GM19328 (cell line): ENCODE results near the gene KIAA1755.

Experiments used
- ATAC-seq: cut with Tn5 transposase; IDR thresholded peaks from one replicate; pipeline ENCODE4 v1.9.1; 2021; ENCODE audit warnings: mild to moderate bottlenecking, moderate library complexity; ENCODE audit not compliant: unreplicated experiment

Gene KIAA1755

GRCh38 chr20:38208088-38208487, 52.4 kb downstream of the KIAA1755 start:
- ATAC-seq = no peak

GRCh38 chr20:38207621-38208020, 52.9 kb downstream of the KIAA1755 start:
- ATAC-seq = no peak

DNA sequence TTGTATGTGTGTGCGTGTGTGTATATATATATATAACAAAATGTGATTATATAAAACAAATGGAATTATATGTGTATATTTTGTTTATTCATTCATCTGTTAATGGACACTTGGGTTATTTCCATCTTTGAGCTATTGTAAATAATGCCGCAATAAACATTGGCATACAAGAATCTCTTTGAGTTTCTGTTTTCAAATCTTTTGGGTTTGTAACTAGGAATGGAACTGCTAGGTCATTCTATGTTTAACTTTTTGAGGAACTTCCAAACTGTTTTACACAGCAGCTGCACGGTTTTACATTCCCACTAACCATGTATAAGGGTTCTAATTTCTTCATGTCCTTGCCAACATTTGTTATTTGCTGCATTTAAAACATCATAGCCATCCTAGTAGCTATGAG, 55.5 kb downstream of the KIAA1755 start:
- no peak for ATAC-seq

GRCh38 chr20:38203981-38204357, 56.6 kb downstream of the KIAA1755 start:
- ATAC-seq = no peak

- ATAC-seq = no peak
Observed at GRCh38 chr20:38203337-38203980, 57.1 kb downstream of the KIAA1755 start.

DNA sequence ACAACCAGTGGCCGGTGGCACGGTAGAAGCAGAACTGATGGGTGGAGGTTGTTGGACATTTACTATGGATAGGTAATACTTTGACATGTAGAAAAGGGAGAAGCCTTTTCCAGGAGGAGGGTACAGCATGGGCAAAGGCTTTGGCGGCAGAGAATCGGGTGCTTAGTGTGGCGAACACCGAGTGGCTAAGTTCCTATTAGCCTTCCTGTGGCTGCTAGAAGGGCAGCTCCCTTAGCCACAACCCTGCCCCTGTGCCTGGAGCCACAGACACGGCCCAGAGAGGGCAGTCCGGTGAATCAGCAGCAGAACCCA, 57.6 kb downstream of the KIAA1755 start:
- no peak for ATAC-seq

DNA sequence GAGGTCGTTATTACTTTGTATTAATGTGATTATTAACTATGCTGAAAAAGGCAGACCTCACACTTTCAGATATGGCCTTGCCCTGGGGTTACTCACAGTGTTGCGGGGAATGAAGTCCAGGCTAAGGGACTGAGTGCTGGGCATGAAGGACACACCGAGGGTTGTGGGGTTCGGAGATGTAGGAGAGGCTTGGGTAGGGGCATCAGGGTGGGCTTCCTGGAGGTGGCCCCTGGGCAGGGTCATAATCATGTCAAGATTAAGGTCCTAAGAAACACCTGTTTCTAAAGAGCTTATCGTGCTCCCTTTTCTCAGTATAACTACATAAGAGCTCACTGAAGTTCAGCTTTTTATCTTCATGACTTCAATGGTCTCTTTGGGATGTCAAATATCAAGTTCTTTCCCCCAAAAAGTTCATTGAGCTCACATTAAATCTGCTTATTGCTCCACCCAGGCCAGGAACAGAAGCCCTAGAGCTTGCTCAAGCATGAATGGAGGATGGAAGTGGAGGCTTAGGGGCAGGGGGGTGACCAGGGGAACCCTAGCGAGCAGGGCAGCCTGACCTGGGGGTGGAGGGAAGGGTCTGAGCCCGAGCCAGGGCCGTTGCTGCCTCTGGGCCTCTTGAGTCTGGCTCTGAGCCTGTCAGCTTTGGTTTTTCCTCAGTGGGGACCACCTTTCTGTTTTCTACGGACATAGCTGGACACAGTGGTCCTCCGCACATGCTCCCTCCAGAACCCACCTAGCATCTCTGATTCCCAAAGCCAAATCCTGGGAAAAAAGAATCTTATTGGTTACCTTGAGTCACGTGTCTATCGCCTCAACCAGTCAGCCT, 58.2 kb downstream of the KIAA1755 start:
- ATAC-seq = no peak

- ATAC-seq = no peak
Observed at GRCh38 chr20:38201356-38201755, 59.2 kb downstream of the KIAA1755 start.

GRCh38 chr20:38200646-38201045, 59.9 kb downstream of the KIAA1755 start:
- ATAC-seq = no peak

- no peak for ATAC-seq
Observed at GRCh38 chr20:38199501-38200390, 60.8 kb downstream of the KIAA1755 start.

DNA sequence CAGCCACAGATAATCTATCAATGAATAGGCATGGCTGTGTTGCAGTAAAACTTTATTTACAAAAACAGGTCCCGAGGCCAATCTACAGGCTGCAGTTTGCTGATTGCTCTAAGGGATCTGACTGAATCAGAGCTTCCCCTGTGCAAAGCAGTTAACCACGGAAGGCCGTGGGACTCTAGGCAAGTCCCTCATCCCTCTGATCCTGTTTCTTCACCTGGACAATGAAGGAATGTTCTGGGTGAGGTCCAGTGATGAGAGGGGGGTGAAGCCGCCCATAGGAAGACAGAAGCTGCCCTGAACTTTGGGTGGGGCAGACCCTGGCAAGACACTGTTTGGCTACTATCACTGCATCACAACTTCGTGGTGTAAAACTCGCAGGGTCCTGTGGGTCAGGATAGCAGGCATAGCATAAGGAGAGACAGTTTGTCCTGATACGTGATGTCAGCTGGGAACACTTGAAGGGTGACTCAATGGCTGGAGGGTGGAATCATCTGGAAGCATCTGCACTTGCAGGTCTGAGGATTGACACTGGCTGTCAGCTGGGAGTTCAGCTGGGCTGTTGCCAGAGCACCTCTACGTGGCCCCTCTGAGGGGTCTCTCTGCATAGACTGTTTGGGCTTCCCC, 62.2 kb downstream of the KIAA1755 start:
- ATAC-seq = no peak

DNA sequence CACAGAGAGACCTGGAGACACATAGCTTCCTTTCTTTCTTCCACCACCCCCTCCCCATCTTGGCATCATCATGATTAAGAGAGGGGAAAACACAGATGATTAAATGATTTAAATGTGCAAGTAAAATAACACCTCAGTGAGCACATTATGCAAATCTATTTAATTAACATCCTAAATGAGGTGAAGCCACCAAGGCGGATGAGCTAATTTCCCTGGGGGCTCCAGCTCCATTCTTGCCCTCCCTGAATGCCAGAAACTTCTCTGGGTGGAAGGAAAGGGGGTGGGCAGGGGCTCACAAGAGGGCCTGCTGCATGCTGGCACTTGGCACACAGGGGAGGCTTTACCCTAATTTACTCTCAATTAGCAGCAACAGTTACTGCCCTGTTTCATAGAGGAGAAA, 62.9 kb downstream of the KIAA1755 start:
- no peak for ATAC-seq

DNA sequence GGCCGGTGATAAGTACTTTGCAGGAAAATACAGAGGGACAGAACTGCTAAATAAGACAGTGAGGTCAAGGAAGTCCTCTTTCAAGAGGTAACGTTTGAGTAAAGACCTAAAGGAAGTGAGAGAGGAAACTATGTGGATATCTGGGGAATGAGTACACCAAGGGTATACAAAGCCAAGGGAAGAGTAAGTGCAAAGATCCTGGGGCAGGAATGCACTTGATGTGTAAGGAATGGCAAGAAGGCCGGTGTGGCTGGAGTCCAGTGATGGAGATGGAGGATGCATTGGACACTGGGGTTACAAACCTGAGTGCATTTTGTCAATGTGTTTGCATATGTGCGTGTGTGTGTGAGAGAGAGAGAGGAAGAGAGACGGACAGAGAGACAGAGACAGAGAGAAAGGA, 63.3 kb downstream of the KIAA1755 start:
- ATAC-seq = no peak

DNA sequence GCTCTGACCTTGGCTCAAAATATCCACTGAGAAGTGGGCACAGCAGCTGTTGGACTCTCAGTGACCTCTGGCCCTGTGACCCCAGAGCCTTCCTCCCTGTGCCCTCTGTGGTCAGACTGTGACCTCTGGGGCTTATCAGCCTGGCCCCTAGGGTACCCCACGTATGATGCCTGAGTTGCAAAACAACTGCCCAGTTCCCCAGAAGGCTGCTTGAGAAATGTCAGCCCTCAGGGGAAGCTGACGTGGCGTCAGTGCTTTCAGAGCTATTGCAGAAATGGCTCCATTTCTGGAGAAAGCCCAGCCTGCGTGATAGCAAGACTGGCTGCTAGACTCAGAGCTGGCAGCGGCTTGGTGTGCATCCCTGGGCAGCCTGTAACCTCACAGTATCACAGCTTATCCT, 63.9 kb downstream of the KIAA1755 start:
- ATAC-seq = no peak

DNA sequence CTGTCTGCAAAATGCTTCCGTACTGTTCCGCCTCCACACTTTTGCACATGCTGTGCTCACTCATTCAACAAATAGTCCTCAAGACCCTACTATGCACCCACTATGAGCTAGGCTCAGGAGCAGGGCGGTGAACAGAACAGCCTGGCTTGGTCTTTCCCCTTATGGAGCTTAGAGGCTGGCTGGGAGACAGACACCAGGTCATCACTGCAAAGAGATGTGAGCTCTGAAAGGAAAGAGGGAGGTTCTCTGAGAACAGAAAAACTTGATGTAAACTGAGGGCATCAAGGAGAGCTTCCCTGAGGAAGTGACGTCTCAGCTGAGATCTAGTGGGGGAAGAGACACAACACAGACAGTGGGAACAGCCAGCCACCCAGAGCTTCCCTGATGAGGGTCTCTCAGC, 64.5 kb downstream of the KIAA1755 start:
- no peak for ATAC-seq

DNA sequence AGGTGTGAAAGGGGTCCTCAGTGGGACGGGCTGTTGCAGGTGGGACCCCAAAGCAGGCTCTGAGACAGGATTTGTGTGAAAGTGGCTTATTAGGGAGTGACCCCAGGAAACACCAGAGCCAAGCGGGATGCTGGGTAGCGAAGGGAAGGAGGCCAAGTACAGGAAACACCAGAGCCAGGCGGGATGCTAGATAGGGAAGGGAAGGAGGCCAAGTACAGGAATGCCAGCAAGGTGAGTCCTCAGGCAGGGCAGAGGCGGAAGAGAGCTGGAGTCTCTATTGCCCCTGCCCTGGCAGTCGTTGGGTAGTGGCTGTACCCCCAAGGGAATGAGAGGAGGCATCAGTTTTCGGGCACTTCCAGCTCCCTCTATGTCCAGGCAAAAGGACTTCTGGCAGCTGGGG, 65.0 kb downstream of the KIAA1755 start:
- no peak for ATAC-seq

DNA sequence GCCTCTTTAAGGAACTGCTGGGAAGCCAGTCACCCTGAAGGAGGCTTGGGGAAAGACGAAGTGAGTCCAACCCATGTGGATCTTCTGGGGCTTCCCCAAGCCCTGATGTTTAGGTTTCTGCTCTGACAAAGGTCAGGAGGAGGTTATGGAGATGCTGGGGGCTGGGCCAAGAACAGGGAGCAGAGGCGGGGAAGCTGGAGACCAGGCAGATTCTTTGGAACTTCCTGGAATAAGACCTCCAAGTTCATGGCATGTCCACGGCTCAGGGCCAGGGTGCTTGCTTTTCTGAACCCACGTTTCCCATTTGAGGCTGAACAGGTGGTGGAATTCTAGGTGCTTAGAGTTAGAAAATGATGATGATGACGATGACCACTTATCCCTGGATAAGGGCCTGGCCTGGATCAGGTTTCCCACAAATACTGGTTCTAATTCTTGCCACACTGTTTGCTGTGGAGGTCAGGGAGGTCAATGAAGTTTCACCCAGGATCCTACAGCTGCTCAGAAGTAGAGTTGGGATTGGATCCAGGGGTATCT, 65.5 kb downstream of the KIAA1755 start:
- ATAC-seq = no peak

DNA sequence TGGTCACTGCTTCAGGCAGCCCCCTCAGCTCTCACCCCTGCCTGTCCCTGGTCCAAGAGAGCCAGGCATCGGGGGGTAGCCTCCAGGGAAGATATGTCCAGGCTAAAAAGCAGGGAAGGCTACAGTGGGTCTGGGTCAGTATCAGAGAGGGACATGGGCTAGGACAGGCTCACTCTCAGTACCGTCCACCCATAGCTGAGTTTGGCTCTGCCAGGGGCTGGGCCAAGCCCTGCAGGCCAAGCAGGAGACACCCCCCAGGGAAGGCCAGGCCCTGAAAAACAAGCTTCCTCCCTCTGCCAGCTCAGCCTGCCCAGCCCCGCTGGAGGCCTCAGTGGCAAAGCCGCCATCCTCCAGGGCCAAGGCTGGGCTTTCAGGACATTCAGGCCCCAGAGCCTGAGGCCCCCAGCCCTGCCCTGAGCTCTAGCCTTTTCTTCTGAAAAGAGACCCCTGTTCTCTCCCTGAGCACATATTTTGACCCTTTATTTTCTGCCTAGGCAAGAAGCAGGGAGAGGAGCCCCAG, 66.9 kb downstream of the KIAA1755 start:
- no peak for ATAC-seq

- no peak for ATAC-seq
Observed at GRCh38 chr20:38192323-38192885, 68.1 kb downstream of the KIAA1755 start.

- ATAC-seq = no peak
Observed at GRCh38 chr20:38191654-38192053, 68.9 kb downstream of the KIAA1755 start.
